K562 (cell line): Measurements from ENCODE around the gene RHOU. TPM values are rescaled to one million over a fixed set of nuclear protein-coding genes. Genes with fewer than 3 reads are reported as not detected.

Experiments used
- ATAC-seq: fragments of 200-7000 bp; cut with Tn5 transposase; 3 replicates; pipeline ENCODE4 v1.9.1; 2020; ENCODE audit warnings: moderate library complexity
- BruUV-seq: library from RNA; stranded (reverse); fragments of 400-500 nt; replicated peaks from 2 replicates; lab custom pipeline; 2021; lab: Mats Ljungman, UMichigan
- CTCF ChIA-PET: fragments of 300-600 bp; formaldehyde crosslinking; extraction: SDS; loops from one replicate; lab custom pipeline; 2021; ENCODE audit warnings: low intra/inter-chr PET ratio; lab: Yijun Ruan, JAX
- POLR2A ChIA-PET: fragments of 300-600, 350-650 bp; sonication (Branson Sonifier 250); formaldehyde crosslinking; extraction: SDS; loops from one replicate; lab custom pipeline; 2021; ENCODE audit warnings: antibody characterized with exemption, inconsistent platforms; lab: Yijun Ruan, JAX
- DNase-seq, 4 experiments: peaks; one replicate each; pipeline versions ENCODE4 v3.0.0 to v3.0.0-alpha.2; 2011 to 2018; ENCODE audit warnings: low spot score in 3 of 4, mixed read lengths in 3 of 4; ENCODE audit errors: extremely low read depth in 1 of 4
- FAIRE-seq: peaks from 2 replicates; lab custom pipeline; 2011; peaks lifted over from hg19 to GRCh38; lab: Jason Lieb, UNC
- H2AFZ ChIP-seq: 2 replicates; pipeline ENCODE4 v1.6.0; 2011; ENCODE audit warnings: low read depth, low read length, control low read depth, inconsistent platforms
- H3K27ac ChIP-seq: fragments of 200-600 bp; 3 replicates; pipeline ENCODE4 v1.8.0; 2011; ENCODE audit warnings: low read depth, mild to moderate bottlenecking, control low read depth, inconsistent platforms, low read length, moderate library complexity, mixed read lengths; ENCODE audit errors: extremely low read depth
- H3K27me3 ChIP-seq, 2 experiments: fragments of 300-600 bp in 1 of 2; 2 replicates in 1 of 2; 3 replicates in 1 of 2; pipeline versions ENCODE4 v1.6.0 to v1.8.0; 2011; ENCODE audit warnings: inconsistent platforms in 2 of 2, low read length in 2 of 2, mild to moderate bottlenecking in 1 of 2, mixed read lengths in 1 of 2, moderate library complexity in 1 of 2; ENCODE audit not compliant: control insufficient read depth in 2 of 2, insufficient read depth in 2 of 2
- H3K36me3 ChIP-seq: fragments of 300-600 bp; 3 replicates; pipeline ENCODE4 v1.8.0; 2011; ENCODE audit warnings: mild to moderate bottlenecking, low read length, inconsistent platforms; ENCODE audit not compliant: control insufficient read depth, insufficient read depth
- H3K4me1 ChIP-seq, 2 experiments: fragments of 200-600 bp in 1 of 2; replicated peaks in 1 of 2; 2 replicates in 1 of 2; 3 replicates in 1 of 2; pipeline versions ENCODE4 v1.5.1 to v1.8.0; 2011; ENCODE audit warnings: inconsistent platforms in 2 of 2, low read length in 2 of 2, mild to moderate bottlenecking in 1 of 2, mixed read lengths in 1 of 2, moderate library complexity in 1 of 2; ENCODE audit not compliant: control insufficient read depth in 2 of 2, insufficient read depth in 2 of 2
- H3K4me2 ChIP-seq: 2 replicates; pipeline ENCODE4 v1.6.1; 2011; ENCODE audit warnings: low read length, control low read depth, inconsistent platforms, mixed read lengths; ENCODE audit not compliant: insufficient read depth
- H3K4me3 ChIP-seq: fragments of 200-600 bp; sonication (generic), shearing (Covaris generic); 2 replicates; pipeline ENCODE4 v1.5.1; 2016; ENCODE audit warnings: control low read depth, inconsistent platforms
- H3K79me2 ChIP-seq: fragments of 200-600 bp; 3 replicates; pipeline ENCODE4 v1.8.0; 2011; ENCODE audit warnings: low read length, inconsistent platforms; ENCODE audit not compliant: control insufficient read depth, insufficient read depth
- H3K9ac ChIP-seq, 2 experiments: 2 replicates each; pipeline versions ENCODE4 v1.6.0 to v1.6.1; 2011; ENCODE audit warnings: low read depth in 2 of 2, low read length in 2 of 2, control low read depth in 1 of 2, inconsistent platforms in 1 of 2, mild to moderate bottlenecking in 1 of 2, mixed read lengths in 1 of 2; ENCODE audit not compliant: insufficient read depth in 1 of 2
- H3K9me1 ChIP-seq: one replicate; pipeline ENCODE4 v1.6.0; 2011; ENCODE audit warnings: inconsistent platforms, mild to moderate bottlenecking, low read length, moderate library complexity; ENCODE audit not compliant: control insufficient read depth, insufficient read depth
- H3K9me3 ChIP-seq: replicated peaks from 2 replicates; pipeline ENCODE4 v1.5.1; 2011; ENCODE audit warnings: low read depth, low read length, inconsistent platforms; ENCODE audit not compliant: control insufficient read depth, insufficient read depth
- H4K20me1 ChIP-seq: replicated peaks from 2 replicates; pipeline ENCODE4 v1.6.1; 2011; ENCODE audit warnings: low read length, inconsistent platforms, mixed read lengths; ENCODE audit not compliant: control insufficient read depth, insufficient read depth
- CREM ChIP-seq: IDR thresholded peaks from 2 replicates; pipeline ENCODE4 v1.6.1; 2014; ENCODE audit warnings: antibody characterized with exemption, low read depth
- GATA2 ChIP-seq: sonication (generic); formaldehyde crosslinking; IDR thresholded peaks from 2 replicates; pipeline ENCODE4 v1.4.0; 2020; ENCODE audit warnings: mild to moderate bottlenecking, missing genetic modification reagents
- MBD2 ChIP-seq: sonication (generic); IDR thresholded peaks from 2 replicates; pipeline ENCODE4 v1.6.1; 2016; ENCODE audit warnings: low read depth, borderline replicate concordance
- NFIC ChIP-seq: fragments of 450-650 bp; IDR thresholded peaks from 2 replicates; pipeline ENCODE4 v1.6.1; 2017; ENCODE audit warnings: mild to moderate bottlenecking, inconsistent platforms
- RUNX1 ChIP-seq: sonication (generic); IDR thresholded peaks from 2 replicates; pipeline ENCODE4 v1.6.1; 2016; ENCODE audit warnings: antibody characterized with exemption, low read depth
- TAL1 ChIP-seq: fragments of 450-650 bp; IDR thresholded peaks from 2 replicates; pipeline ENCODE4 v1.6.1; 2016; ENCODE audit warnings: mild to moderate bottlenecking
- ZNF764 ChIP-seq: fragments of 250-450 bp; sonication (Bioruptor Pico); IDR thresholded peaks from 2 replicates; pipeline ENCODE4 v1.4.0; 2020; ENCODE audit warnings: low read depth, mild to moderate bottlenecking, moderate library complexity
- WGBS: fragments of 100-300 bp; shearing (Covaris generic); methylation state at CpG from one replicate; pipeline ENCODE4 v1.1.6; 2016; ENCODE audit warnings: low coverage, mixed read lengths; ENCODE audit not compliant: insufficient coverage; ENCODE audit errors: missing lambda C conversion rate; 5-methylcytosine and 5-hydroxymethylcytosine counted together
- in situ Hi-C: fragments of 300-500 bp; cut with MboI; formaldehyde crosslinking; loops from 4 replicates; pipeline ENCODE4 v1.15.0; 2018; ENCODE audit warnings: inconsistent platforms, mixed read lengths
- intact Hi-C: fragments of 100-400 bp; cut with micrococcal nuclease; formaldehyde crosslinking; loops from 2 replicates; pipeline ENCODE4 v1.14.2; 2022
- polyA plus RNA-seq, 8 experiments: library from polyadenylated mRNA; depleted of rRNA in 4 of 8; stranded (reverse) in 5 of 8; unstranded in 3 of 8; fragments of >200 nt; fragmentation: Nextera tagmentation in 2 of 8; fragmentation: Illumina TruSeq in 1 of 8; extraction: Ambion mirVana in 2 of 8; extraction: Trizol in 1 of 8; gene quantifications; 2 replicates each; pipeline versions ENCODE4 v1.2.1 to v1.2.3, GENCODE V29; 2011 to 2014; ENCODE audit warnings: inconsistent platforms in 1 of 8, missing spikeins in 1 of 8
- total RNA-seq, 7 experiments: library from RNA; depleted of rRNA in 6 of 7; stranded (reverse); fragments of >200 nt in 6 of 7; fragmentation: Illumina TruSeq in 2 of 7; extraction: Trizol in 2 of 7; gene quantifications; 2 replicates each; pipeline versions ENCODE4 v1.2.1 to v1.2.3, GENCODE V29; 2011 to 2021; ENCODE audit warnings: low replicate concordance in 1 of 7
- TF ChIP-seq, protein P1 (sequence below): sonication (generic); formaldehyde crosslinking; IDR thresholded peaks from 2 replicates; pipeline ENCODE4 v1.8.1; 2023; ENCODE audit warnings: missing genetic modification reagents, mild to moderate bottlenecking, borderline replicate concordance

Gene RHOU
- total and polyA plus RNA-seq, 9 of the 15 experiments (the other 6 are each of a cell fraction or from before 2014, with no cell fraction given) = 0.07 TPM; not detected in 8

DNA sequence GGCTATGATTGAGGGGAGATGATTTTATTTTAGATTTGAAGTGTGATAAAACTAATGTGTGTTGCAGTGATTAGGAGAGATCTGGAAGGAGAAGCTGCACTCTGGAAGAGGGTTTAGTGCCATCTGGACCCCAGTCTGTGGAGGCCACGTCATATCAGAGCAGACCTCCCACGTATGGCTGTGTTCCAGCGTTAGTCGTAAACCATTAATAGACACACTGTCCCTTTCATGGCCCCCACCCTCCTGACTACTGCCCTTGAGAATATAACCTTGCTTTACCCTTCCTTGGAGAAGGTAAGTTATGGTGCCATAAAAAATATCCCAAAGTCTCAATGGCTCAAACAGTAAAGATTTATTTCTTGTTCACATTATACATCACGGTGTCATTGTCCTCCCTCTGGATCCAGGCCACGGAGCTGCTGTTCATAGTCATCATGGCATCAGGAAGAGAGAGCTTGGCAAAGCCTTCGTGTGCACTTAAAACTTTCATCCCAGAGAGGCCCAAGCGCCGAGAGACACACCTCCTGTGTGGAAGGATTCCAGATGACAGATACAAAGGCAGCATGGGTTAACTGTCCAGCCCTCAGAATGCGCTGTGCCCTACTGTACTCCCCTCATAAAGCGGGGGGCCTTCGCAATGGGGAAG lies 33.2 kb downstream of the RHOU start:
- no peak overlapping the region for H3K4me2 ChIP-seq
- POLR2A ChIA-PET = interaction anchor here (1.0 kb wide), 1 partner anchor 9 kb away, joined by 3 read pairs; no protein-coding TSS in a partner anchor
- FAIRE-seq (no peak), ATAC-seq (no peak), DNase-seq (no peak)
- peaks cover 0 to under 1% of the 10 kb centered on the region in 2 experiments; a peak in 1 of 5 replicates for H3K4me1 ChIP-seq
- H3K27ac ChIP-seq = no peak overlapping the region
- 1% methylated on average over 12 of the region's 12 CpGs for WGBS
- no peaks in the 10 kb centered on the region for H3K9me1 ChIP-seq
- in situ Hi-C loops = no loop called here
- no peaks in the 10 kb centered on the region for H3K9me3 ChIP-seq
- H4K20me1 ChIP-seq = no peaks in the 10 kb centered on the region
- no peaks in the 10 kb centered on the region for H3K79me2 ChIP-seq
- CTCF ChIA-PET = interaction anchor here (0.5 kb wide), 1 partner anchor 1224 kb away, joined by 3 read pairs; no protein-coding TSS in a partner anchor
- H3K9ac ChIP-seq = no peak overlapping the region
- H3K36me3 ChIP-seq = no peaks in the 10 kb centered on the region
- H2AFZ ChIP-seq = no peak overlapping the region
- BruUV-seq = no TSS peak
- intact Hi-C loops = no loop called here
- peak; percentile 32 for TF ChIP-seq NFIC
- TF ChIP-seq CREM = 0 out of 2 replicates have a peak, but pooled peaks have one; percentile 13
- no peak for TF ChIP-seq RUNX1
- TF ChIP-seq TAL1 = 0 out of 2 replicates have a peak, but pooled peaks have one; percentile 5
- TF ChIP-seq, all 486 proteins: peak for 3
- H3K4me3 ChIP-seq = no peak overlapping the region
- H3K27me3 ChIP-seq = peaks cover 2 to 12% of the 10 kb centered on the region in 2 experiments; a peak in 2 of 5 replicates

DNA sequence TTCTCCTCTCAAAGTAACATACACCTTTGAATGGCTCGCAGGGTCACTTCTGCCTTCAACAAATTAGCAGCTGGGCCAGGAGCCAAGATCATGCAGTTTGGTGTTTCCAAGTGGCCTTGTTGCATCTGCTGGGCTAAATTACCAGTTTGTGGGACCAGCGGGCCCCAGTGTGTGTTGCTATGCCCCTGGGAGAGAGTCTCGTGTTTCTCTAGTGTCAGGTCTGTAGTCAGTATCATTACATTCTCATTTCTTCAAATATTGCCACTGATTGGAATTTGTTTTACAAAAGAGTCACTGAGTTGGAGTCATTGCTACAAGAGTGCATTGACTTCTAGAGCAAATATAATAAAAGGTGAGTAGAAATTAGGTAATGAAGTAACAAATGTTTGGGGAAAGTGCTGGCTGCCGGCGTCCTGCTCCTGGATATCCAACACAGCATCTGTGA lies 35.5 kb downstream of the RHOU start:
- in situ Hi-C loops (no loop called here), intact Hi-C loops (no loop called here)
- CTCF ChIA-PET = no interaction called here
- no peak for ATAC-seq
- Histone ChIP-seq H3K9me3 (no peaks in the 10 kb centered on the region), H3K79me2 (no peaks in the 10 kb centered on the region), H3K27me3 (peaks cover 8 to 20% of the 10 kb centered on the region in 2 experiments; a peak in 3 of 5 replicates), H3K4me3 (no peak overlapping the region), H3K9ac (no peak overlapping the region), H4K20me1 (no peaks in the 10 kb centered on the region), H3K4me2 (no peak overlapping the region), H3K9me1 (no peaks in the 10 kb centered on the region), H3K4me1 (peaks cover 0 to 4% of the 10 kb centered on the region in 2 experiments; a peak in 1 of 5 replicates), H3K36me3 (no peaks in the 10 kb centered on the region), H2AFZ (no peak overlapping the region), H3K27ac (no peak overlapping the region)
- WGBS = 0% methylated on average over 5 of the region's 5 CpGs
- no TSS peak for BruUV-seq
- no peak for FAIRE-seq
- POLR2A ChIA-PET = interaction anchor here (0.6 kb wide), 1 partner anchor 45 kb away, joined by 3 read pairs; no protein-coding TSS in a partner anchor
- DNase-seq = no peak
- TF ChIP-seq ZNF764 (CRISPR knock-in tag) (no peak), MBD2 (no peak), GATA2 (CRISPR knock-in tag) (no peak)
- TF ChIP-seq, protein P1, sequence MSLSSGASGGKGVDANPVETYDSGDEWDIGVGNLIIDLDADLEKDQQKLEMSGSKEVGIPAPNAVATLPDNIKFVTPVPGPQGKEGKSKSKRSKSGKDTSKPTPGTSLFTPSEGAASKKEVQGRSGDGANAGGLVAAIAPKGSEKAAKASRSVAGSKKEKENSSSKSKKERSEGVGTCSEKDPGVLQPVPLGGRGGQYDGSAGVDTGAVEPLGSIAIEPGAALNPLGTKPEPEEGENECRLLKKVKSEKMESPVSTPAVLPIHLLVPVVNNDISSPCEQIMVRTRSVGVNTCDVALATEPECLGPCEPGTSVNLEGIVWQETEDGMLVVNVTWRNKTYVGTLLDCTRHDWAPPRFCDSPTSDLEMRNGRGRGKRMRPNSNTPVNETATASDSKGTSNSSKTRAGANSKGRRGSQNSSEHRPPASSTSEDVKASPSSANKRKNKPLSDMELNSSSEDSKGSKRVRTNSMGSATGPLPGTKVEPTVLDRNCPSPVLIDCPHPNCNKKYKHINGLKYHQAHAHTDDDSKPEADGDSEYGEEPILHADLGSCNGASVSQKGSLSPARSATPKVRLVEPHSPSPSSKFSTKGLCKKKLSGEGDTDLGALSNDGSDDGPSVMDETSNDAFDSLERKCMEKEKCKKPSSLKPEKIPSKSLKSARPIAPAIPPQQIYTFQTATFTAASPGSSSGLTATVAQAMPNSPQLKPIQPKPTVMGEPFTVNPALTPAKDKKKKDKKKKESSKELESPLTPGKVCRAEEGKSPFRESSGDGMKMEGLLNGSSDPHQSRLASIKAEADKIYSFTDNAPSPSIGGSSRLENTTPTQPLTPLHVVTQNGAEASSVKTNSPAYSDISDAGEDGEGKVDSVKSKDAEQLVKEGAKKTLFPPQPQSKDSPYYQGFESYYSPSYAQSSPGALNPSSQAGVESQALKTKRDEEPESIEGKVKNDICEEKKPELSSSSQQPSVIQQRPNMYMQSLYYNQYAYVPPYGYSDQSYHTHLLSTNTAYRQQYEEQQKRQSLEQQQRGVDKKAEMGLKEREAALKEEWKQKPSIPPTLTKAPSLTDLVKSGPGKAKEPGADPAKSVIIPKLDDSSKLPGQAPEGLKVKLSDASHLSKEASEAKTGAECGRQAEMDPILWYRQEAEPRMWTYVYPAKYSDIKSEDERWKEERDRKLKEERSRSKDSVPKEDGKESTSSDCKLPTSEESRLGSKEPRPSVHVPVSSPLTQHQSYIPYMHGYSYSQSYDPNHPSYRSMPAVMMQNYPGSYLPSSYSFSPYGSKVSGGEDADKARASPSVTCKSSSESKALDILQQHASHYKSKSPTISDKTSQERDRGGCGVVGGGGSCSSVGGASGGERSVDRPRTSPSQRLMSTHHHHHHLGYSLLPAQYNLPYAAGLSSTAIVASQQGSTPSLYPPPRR (CRISPR knock-in tag) = no peak
